Measurements from ENCODE around the gene PC.

The PC gene

GRCh38 chr11:66846671-66847091, 111.5 kb downstream of the PC start:
- H3K36me3 ChIP-seq (ENCODE audit: insufficient read depth, low read depth, low read length): peaks cover 40% of the 10 kb centered on the region
- H3K4me1 ChIP-seq (ENCODE audit: insufficient read depth, low read length): peaks cover 9% of the 10 kb centered on the region; the same call in 1 of the 2 replicates
- no peak overlapping the region for H3K27ac ChIP-seq (ENCODE audit: low read length)
- no peaks in the 10 kb centered on the region for H3K9me3 ChIP-seq (ENCODE audit: insufficient read depth, low read depth, low read length)
- no peak overlapping the region for H3K4me3 ChIP-seq (ENCODE audit: low read length)
- H3K9ac ChIP-seq (ENCODE audit: low read depth, low read length): no peak overlapping the region
- H3K27me3 ChIP-seq (ENCODE audit: insufficient read depth, low read length): no peaks in the 10 kb centered on the region

DNA sequence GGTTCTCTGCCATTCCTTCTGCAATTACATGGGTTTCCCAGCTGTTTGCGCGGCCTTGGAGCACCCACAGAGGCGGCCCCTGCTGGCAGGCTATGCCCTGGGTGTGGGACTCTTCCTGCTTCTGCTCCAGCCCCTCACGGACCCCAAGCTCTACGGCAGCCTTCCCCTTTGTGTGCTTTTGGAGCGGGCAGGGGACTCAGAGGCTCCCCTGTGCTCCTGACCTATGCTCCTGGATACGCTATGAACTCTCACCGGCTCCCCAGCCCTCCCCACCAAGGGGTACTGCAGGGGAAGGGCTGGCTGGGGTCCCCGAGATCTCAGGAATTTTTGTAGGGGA, 112.3 kb downstream of the PC start:
- Histone ChIP-seq H3K9me3 (ENCODE audit: insufficient read depth, low read depth, low read length) (no peaks in the 10 kb centered on the region), H3K9ac (ENCODE audit: low read depth, low read length) (no peak overlapping the region), H3K4me3 (ENCODE audit: low read length) (no peak overlapping the region), H3K36me3 (ENCODE audit: insufficient read depth, low read depth, low read length) (peaks cover 40% of the 10 kb centered on the region), H3K4me1 (ENCODE audit: insufficient read depth, low read length) (peaks cover 9% of the 10 kb centered on the region; the same call in 1 of the 2 replicates), H3K27ac (ENCODE audit: low read length) (no peak overlapping the region), H3K27me3 (ENCODE audit: insufficient read depth, low read length) (no peaks in the 10 kb centered on the region)

DNA sequence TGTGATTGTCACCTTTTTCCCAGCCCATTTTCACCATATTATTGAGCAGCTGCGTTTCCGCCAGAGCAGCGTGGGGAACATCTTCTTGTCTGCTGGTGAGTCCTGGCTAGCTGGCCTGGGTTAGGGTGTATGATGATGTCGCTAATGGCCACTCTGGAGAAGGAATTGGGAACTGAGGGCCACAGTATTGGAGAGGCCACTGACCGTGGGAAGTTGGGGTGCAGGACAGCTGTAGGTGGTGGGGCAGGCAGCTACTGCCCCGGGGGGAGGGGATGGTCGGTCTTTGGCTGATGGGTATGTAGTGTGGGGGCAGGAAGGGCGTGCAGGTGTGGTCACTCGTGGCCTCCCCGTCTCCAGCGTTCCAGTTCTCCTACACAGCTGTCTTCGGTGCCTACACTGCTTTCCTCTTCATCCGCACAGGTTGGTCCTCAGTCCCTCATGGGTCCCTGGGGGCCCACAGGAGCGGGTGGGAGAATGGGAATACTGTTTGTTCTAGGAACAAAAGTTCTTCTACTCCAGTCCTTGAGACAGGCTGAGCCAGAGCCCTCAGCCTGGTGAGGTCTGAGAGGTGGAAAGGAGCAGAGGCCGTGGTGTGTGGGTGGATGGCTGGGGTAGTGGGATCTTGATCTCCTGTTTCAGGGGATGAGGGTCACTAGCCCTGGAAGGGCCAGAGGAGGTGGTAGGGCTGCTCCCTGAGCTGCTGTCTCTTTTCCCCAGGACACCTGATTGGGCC, 112.9 kb downstream of the PC start:
- Histone ChIP-seq H3K9ac (ENCODE audit: low read depth, low read length) (no peak overlapping the region), H3K4me1 (ENCODE audit: insufficient read depth, low read length) (peaks cover 9% of the 10 kb centered on the region; the same call in 1 of the 2 replicates), H3K4me3 (ENCODE audit: low read length) (no peak overlapping the region), H3K27ac (ENCODE audit: low read length) (no peak overlapping the region), H3K36me3 (ENCODE audit: insufficient read depth, low read depth, low read length) (peaks cover 40% of the 10 kb centered on the region), H3K9me3 (ENCODE audit: insufficient read depth, low read depth, low read length) (no peaks in the 10 kb centered on the region), H3K27me3 (ENCODE audit: insufficient read depth, low read length) (no peaks in the 10 kb centered on the region)

DNA sequence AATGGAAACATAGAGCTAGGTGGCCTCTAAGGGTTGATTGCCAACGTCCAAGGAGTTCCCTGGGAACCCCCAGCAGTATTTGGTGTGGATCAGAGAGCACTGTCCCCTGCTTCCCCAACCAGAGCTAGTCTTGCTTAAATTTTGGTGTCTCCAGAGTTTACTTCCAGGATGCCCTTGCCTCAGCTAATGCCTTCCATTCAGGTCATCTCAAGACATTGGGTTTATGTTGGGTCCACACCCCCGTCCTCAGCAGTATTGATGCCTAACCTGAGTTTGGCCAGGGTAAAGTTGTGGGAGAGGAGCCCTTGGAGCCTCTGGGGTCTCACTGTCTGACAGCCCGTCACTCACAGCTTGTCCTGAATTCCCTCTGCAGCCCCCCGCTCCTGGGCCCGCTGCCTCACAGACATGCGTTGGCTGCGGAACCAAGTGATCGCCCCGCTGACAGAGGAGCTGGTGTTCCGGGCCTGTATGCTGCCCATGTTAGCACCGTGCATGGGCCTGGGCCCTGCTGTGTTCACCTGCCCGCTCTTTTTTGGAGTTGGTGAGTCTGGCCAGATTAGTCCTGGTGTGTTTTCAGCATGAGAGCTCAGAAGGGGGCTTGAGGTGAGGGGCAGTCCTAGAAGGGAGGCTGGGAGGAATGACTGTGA, 113.6 kb downstream of the PC start:
- Histone ChIP-seq H3K9me3 (ENCODE audit: insufficient read depth, low read depth, low read length) (no peaks in the 10 kb centered on the region), H3K27me3 (ENCODE audit: insufficient read depth, low read length) (no peaks in the 10 kb centered on the region), H3K36me3 (ENCODE audit: insufficient read depth, low read depth, low read length) (peaks cover 40% of the 10 kb centered on the region), H3K4me1 (ENCODE audit: insufficient read depth, low read length) (peaks cover 9% of the 10 kb centered on the region; the same call in 1 of the 2 replicates), H3K4me3 (ENCODE audit: low read length) (peak overlapping the region; percentile 97), H3K27ac (ENCODE audit: low read length) (no peak overlapping the region), H3K9ac (ENCODE audit: low read depth, low read length) (peak overlapping the region; percentile 94; the same call in 1 of the 2 replicates)

DNA sequence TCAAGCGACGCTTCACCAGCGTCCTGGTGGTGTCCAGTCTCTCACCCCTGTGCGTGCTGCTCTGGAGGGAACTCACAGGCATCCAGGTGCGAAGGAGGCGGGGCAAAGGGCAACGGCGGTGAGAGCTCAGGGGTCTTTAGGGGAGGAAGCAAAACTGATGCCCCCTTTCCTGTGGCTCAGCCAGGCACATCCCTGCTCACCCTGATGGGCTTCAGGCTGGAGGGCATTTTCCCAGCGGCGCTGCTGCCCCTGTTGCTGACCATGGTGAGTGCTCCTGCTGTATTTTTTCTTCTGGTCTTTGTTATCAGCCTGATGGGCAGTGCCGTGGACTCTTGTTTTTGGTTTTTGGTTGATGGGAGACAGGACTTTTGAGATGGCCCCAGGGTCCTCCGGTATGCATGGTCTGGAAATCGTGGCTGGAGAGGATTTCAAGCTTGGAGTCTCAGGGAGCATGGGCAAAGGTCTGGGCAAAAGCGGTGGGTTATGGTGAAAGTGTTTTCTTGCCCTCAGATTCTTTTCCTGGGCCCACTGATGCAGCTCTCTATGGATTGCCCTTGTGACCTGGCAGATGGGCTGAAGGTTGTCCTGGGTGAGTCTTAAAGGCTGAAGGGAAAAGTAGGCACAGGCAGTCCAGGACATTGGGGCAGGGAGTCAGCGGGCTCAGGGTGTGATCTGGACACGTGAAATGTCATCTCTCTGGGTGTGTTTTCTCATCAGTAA, 114.2 kb downstream of the PC start:
- Histone ChIP-seq H3K36me3 (ENCODE audit: insufficient read depth, low read depth, low read length) (peaks cover 46% of the 10 kb centered on the region), H3K27me3 (ENCODE audit: insufficient read depth, low read length) (no peaks in the 10 kb centered on the region), H3K27ac (ENCODE audit: low read length) (peak overlapping the region; percentile 71), H3K9me3 (ENCODE audit: insufficient read depth, low read depth, low read length) (no peaks in the 10 kb centered on the region), H3K4me3 (ENCODE audit: low read length) (peak overlapping the region; percentile 97), H3K9ac (ENCODE audit: low read depth, low read length) (peak overlapping the region; percentile 94), H3K4me1 (ENCODE audit: insufficient read depth, low read length) (peaks cover 9% of the 10 kb centered on the region; the same call in 1 of the 2 replicates)

- no peaks in the 10 kb centered on the region for H3K27me3 ChIP-seq (ENCODE audit: insufficient read depth, low read length)
- peak within 1 kb of the TSS; percentile 94 for H3K9ac ChIP-seq (ENCODE audit: low read depth, low read length)
- H3K27ac ChIP-seq (ENCODE audit: low read length): peak within 1 kb of the TSS; percentile 71
- H3K4me3 ChIP-seq (ENCODE audit: low read length): peak within 1 kb of the TSS; percentile 97
- H3K9me3 ChIP-seq (ENCODE audit: insufficient read depth, low read depth, low read length): no peaks in the 10 kb centered on the region
- H3K4me1 ChIP-seq (ENCODE audit: insufficient read depth, low read length): peaks cover 9% of the 10 kb centered on the region; the same call in 1 of the 2 replicates
- peaks cover 41% of the 10 kb centered on the region for H3K36me3 ChIP-seq (ENCODE audit: insufficient read depth, low read depth, low read length)
These were observed 115.0 kb downstream of the PC start, which contains the start of gene RCE1 for GRCh38 chr11:66842896-66843775. RCE1 (plus strand) TSS chr11:66843441; CDS start chr11:66843456, 15 bp downstream.

DNA sequence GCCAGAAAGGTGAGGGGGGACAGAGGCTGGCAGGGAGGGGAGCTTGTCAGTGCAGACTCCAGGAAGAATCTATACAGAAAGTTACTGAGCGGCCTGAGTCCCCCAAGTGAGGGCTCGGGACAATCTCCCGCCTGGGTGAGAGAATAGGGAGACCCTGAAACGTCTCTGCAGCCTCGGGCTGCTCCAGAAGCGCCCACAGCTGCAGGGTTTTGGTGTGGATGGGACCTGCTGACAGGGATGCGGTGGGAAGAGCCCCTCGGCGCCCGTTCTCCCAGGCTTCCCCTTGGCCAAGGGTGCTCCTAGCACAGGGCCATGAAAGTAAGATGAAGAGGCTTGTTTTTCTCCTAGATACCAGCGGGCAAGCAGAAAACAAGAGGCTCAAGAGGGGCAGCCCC, 115.7 kb downstream of the PC start:
- H3K9ac ChIP-seq (ENCODE audit: low read depth, low read length): peak overlapping the region; percentile 94
- no peaks in the 10 kb centered on the region for H3K9me3 ChIP-seq (ENCODE audit: insufficient read depth, low read depth, low read length)
- peak overlapping the region; percentile 97 for H3K4me3 ChIP-seq (ENCODE audit: low read length)
- no peaks in the 10 kb centered on the region for H3K27me3 ChIP-seq (ENCODE audit: insufficient read depth, low read length)
- H3K27ac ChIP-seq (ENCODE audit: low read length): no peak overlapping the region
- peaks cover 39% of the 10 kb centered on the region for H3K36me3 ChIP-seq (ENCODE audit: insufficient read depth, low read depth, low read length)
- H3K4me1 ChIP-seq (ENCODE audit: insufficient read depth, low read length): peaks cover 9% of the 10 kb centered on the region; the same call in 1 of the 2 replicates

DNA sequence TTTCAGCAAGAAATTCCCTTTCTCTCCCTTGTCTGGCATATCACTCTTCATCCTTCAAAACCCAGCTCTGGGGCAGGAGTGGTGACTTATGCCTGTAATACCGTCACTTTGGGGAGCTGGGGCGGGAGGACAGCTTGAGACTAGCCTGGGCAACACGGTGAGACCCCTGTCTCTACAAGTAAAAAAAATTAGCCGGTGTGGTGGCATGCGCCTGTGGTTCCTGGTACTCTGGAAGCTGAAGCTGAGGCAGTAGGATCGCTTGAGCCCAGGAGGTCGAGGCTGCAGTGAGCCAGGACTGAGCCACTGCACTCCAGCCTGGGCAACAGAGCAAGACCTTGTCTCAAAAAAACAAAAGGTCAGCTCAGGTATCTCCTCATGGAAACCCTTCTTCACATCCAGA, 116.3 kb downstream of the PC start:
- peak overlapping the region; percentile 97 for H3K4me3 ChIP-seq (ENCODE audit: low read length)
- no peaks in the 10 kb centered on the region for H3K9me3 ChIP-seq (ENCODE audit: insufficient read depth, low read depth, low read length)
- no peaks in the 10 kb centered on the region for H3K27me3 ChIP-seq (ENCODE audit: insufficient read depth, low read length)
- H3K27ac ChIP-seq (ENCODE audit: low read length): no peak overlapping the region
- H3K4me1 ChIP-seq (ENCODE audit: insufficient read depth, low read length): peaks cover 9% of the 10 kb centered on the region; the same call in 1 of the 2 replicates
- peak overlapping the region; percentile 94; the same call in 1 of the 2 replicates for H3K9ac ChIP-seq (ENCODE audit: low read depth, low read length)
- H3K36me3 ChIP-seq (ENCODE audit: insufficient read depth, low read depth, low read length): peaks cover 34% of the 10 kb centered on the region

DNA sequence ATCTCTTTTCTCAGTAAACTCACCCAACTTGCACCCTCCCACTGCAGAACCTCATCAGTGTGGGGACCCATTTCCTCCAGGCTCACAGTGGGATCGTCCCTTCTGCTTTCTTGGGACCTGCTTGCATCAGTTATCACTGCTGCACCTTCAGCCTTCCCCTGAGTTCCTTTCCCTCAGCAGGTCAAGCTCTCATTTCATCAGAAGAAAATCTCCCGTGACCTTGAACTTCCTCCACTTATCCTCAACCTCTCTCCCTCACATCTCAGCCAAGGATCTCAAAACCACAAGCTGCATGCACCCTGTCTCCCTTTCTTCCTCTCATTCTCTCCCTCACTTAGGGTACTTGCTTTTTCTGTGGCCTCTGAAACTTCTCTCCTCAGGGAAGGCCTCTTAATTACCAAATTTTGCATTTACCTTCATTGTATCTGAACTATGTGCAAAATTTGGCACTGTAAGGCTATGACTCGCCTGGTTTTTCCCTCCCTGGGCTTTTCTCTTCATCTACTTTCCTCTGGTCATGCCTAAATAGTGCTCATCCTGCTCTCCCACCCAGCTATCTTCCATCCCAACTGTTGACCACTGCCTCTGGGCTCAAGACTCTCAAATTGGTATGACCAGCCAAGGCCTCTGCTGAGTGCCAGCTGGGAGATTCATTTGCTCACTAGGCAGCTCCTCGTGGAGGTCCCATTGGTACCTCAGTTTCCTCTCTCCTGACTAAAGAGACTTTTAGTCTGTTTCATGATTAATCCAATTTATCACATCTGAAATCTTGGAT, 117.7 kb downstream of the PC start:
- peaks cover 9% of the 10 kb centered on the region; the same call in 1 of the 2 replicates for H3K4me1 ChIP-seq (ENCODE audit: insufficient read depth, low read length)
- H3K27ac ChIP-seq (ENCODE audit: low read length): no peak overlapping the region
- H3K27me3 ChIP-seq (ENCODE audit: insufficient read depth, low read length): no peaks in the 10 kb centered on the region
- H3K4me3 ChIP-seq (ENCODE audit: low read length): no peak overlapping the region
- H3K9ac ChIP-seq (ENCODE audit: low read depth, low read length): no peak overlapping the region
- H3K36me3 ChIP-seq (ENCODE audit: insufficient read depth, low read depth, low read length): peaks cover 20% of the 10 kb centered on the region
- H3K9me3 ChIP-seq (ENCODE audit: insufficient read depth, low read depth, low read length): no peaks in the 10 kb centered on the region

DNA sequence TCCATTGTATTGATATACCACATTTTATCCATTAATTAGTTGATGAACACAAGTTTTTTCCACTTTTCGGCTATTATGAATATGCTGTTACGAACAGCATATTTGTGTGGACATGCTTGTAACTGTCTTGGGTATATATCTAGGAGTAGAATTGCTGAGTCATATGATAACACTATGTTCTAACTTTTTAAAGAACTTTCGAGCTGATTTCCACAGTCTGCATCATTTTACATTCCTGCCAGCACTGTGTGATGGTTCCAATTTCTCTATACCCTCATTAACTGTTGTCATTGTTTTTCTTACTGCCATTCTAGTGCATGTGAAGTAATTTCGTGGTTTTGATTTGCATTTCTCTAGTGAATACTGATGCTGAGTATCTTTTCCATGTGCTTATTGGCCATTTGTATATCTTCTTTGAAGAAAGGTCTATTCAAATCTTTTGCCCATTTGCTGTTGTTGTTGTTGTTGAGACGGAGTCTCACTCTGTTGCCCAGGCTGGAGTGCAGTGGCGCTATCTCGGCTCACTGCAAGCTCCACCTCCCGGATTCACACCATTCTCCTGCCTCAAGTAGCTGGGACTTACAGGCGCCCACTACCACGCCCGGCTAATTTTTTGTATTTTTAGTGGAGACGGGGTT, 122.3 kb downstream of the PC start:
- Histone ChIP-seq H3K9me3 (ENCODE audit: insufficient read depth, low read depth, low read length) (no peaks in the 10 kb centered on the region), H3K27ac (ENCODE audit: low read length) (no peak overlapping the region), H3K9ac (ENCODE audit: low read depth, low read length) (no peak overlapping the region), H3K4me3 (ENCODE audit: low read length) (no peak overlapping the region), H3K4me1 (ENCODE audit: insufficient read depth, low read length) (no peaks in the 10 kb centered on the region), H3K36me3 (ENCODE audit: insufficient read depth, low read depth, low read length) (peaks cover 13% of the 10 kb centered on the region; the same call in 1 of the 2 replicates), H3K27me3 (ENCODE audit: insufficient read depth, low read length) (no peaks in the 10 kb centered on the region)
